Nephron progenitor cell (in vitro differentiated cells): ENCODE data around the gene GID8.
"Not testable (repeated sequence)": the region's sequence is repeated elsewhere in the genome, so short reads cannot be mapped to it uniquely, and the experiment has no call there.

Source experiments
- DNase-seq: peaks from one replicate; pipeline ENCODE4 v3.0.0; 2021
- H3K27ac Mint-ChIP-seq: 2 replicates; pipeline ENCODE4 v1.8.0; 2021; ENCODE audit warnings: mild to moderate bottlenecking, moderate library complexity, mixed read lengths
- H3K27me3 Mint-ChIP-seq: 2 replicates; pipeline ENCODE4 v1.8.0; 2021; ENCODE audit warnings: mild to moderate bottlenecking, low read depth, mixed read lengths; ENCODE audit not compliant: poor library complexity
- H3K36me3 Mint-ChIP-seq: 2 replicates; pipeline ENCODE4 v1.8.0; 2021; ENCODE audit warnings: low read depth, mixed read lengths
- H3K4me1 Mint-ChIP-seq: 2 replicates; pipeline ENCODE4 v1.8.0; 2021; ENCODE audit warnings: mixed read lengths
- H3K4me3 Mint-ChIP-seq: 2 replicates; pipeline ENCODE4 v1.8.0; 2021; ENCODE audit warnings: mild to moderate bottlenecking, moderate library complexity, mixed read lengths
- H3K9me3 Mint-ChIP-seq: 2 replicates; pipeline ENCODE4 v1.8.0; 2021; ENCODE audit warnings: mild to moderate bottlenecking, moderate library complexity, mixed read lengths
- CTCF ChIP-seq: fragments of 200-600 bp; sonication (generic); IDR thresholded peaks from 2 replicates; pipeline ENCODE4 v1.5.0; 2021; ENCODE audit warnings: antibody characterized with exemption

Gene GID8

DNA sequence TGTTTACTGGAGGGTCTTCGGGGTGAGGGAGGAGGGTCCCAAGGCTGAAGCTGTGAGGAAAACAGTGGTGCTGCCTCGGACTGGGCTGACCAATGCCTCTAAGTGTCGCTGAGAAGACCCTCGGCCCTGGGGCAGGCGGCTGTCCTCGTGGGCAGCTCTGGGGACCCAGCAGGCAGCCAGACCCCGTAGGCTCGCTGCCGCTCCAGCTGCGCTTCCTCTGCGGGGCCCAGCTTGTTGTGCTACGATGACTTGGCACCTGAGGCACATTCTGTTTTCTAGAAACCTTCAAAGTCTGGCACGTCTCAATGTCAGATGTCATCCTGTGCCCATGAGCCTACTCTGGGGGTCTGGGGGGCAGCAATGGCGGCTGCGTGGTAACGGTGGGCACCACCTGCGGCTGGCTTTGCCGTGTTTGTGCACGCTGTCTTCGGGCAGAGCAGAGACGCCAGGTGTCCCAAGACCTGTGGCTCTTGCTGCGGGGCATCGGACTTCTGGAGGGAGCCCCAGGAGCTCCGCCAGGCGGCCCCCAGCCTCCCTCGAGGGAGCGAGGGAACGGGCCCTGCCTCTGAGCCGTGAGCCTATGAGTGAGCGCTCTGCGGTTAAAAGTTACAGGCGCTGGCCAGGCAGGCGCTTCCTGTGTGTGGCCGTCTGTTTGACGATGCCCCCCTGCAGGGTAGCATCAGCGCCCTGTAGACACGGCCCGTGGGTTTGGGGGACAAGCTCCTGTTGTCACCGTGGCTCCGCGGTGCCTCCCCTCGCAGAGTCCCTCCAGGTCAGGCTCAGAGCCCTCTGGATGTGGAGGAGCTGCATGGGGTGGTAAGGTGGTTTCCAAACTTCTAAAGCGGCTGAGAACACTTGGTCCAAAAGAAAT lies 21.4 kb downstream of the GID8 start:
- no peak overlapping the region for H3K4me3 Mint-ChIP-seq
- H3K4me1 Mint-ChIP-seq: peaks cover 17% of the 10 kb centered on the region

DNA sequence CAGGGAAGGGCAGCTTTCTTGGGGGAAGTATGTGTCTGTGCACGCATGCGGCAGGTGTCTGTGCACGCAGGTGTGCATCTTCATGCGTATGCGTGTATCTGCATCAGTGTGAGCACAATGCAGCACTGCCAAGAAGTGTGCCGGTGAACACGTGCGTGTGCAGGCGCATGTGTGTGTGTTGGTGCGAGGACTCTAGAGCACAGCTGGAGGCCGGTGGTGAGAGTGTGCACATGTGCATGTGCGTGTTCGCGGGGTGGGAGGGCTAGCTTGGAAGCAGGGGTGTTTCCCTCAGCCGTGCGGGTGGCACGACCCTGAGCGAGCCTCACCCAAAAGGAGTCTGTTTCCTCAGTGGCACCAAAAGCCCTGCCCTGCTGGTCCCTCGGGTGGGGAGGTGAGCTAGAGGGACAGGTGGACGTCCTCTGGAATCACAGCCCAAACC lies 22.1 kb downstream of the GID8 start:
- H3K36me3 Mint-ChIP-seq: no peaks in the 10 kb centered on the region
- H3K27ac Mint-ChIP-seq: no peak overlapping the region
- peaks cover 2% of the 10 kb centered on the region for H3K27me3 Mint-ChIP-seq
- H3K4me1 Mint-ChIP-seq: peaks cover 13% of the 10 kb centered on the region
- no peaks in the 10 kb centered on the region for H3K9me3 Mint-ChIP-seq
- TF ChIP-seq CTCF: no peak
- DNase-seq: no peak
- no peak overlapping the region for H3K4me3 Mint-ChIP-seq

More for the DNA sequence above, 21.4 kb downstream of the GID8 start:
- Mint-ChIP-seq H3K9me3 (no peaks in the 10 kb centered on the region), H3K27ac (no peak overlapping the region), H3K27me3 (no peaks in the 10 kb centered on the region), H3K36me3 (no peaks in the 10 kb centered on the region)
- no peak for TF ChIP-seq CTCF
- DNase-seq: no peak

GRCh38 chr20:62960446-62961309 lies 22.7 kb downstream of the GID8 start:
- H3K4me3 Mint-ChIP-seq: not testable (repeated sequence)

DNA sequence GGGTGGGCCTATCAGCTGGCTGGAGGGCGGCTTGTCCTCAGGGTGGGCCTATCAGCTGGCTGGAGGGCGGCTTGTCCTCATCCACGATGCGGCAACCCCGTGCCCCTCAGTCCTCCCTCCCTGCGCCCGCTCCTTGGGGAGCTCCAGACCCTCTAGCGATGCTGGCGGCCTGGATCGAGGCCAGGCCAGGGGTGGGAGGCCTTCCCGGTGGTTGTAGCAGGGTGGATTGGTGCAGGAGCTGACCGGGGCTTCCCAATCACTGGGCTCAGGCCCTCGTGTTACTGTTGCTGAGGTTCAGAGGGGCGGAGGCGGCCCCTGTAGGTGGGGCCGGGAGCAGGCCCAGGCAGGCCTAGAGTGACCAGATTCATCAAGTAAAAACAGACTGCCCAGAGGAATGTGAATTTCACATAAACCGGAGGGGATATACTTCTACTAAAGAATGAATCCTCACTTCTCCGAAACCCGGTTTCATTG lies 23.4 kb downstream of the GID8 start:
- Mint-ChIP-seq H3K4me3 (no peak overlapping the region), H3K27ac (no peak overlapping the region), H3K4me1 (peaks cover 7% of the 10 kb centered on the region), H3K36me3 (no peaks in the 10 kb centered on the region), H3K9me3 (no peaks in the 10 kb centered on the region), H3K27me3 (peaks cover 4% of the 10 kb centered on the region)
- no peak for TF ChIP-seq CTCF
- no peak for DNase-seq

More at GRCh38 chr20:62960446-62961309, 22.7 kb downstream of the GID8 start:
- not testable (repeated sequence) for DNase-seq, H3K36me3 Mint-ChIP-seq, H3K27ac Mint-ChIP-seq, H3K27me3 Mint-ChIP-seq, H3K9me3 Mint-ChIP-seq
- H3K4me1 Mint-ChIP-seq: peaks cover 11% of the 10 kb centered on the region

- Mint-ChIP-seq H3K36me3 (no peaks in the 10 kb centered on the region), H3K4me3 (no peak overlapping the region), H3K4me1 (peaks cover 5% of the 10 kb centered on the region), H3K9me3 (no peaks in the 10 kb centered on the region), H3K27me3 (peaks cover 4% of the 10 kb centered on the region), H3K27ac (no peak overlapping the region)
- TF ChIP-seq CTCF: no peak
- no peak for DNase-seq
Observed at GRCh38 chr20:62961799-62962198, 23.9 kb downstream of the GID8 start.

DNA sequence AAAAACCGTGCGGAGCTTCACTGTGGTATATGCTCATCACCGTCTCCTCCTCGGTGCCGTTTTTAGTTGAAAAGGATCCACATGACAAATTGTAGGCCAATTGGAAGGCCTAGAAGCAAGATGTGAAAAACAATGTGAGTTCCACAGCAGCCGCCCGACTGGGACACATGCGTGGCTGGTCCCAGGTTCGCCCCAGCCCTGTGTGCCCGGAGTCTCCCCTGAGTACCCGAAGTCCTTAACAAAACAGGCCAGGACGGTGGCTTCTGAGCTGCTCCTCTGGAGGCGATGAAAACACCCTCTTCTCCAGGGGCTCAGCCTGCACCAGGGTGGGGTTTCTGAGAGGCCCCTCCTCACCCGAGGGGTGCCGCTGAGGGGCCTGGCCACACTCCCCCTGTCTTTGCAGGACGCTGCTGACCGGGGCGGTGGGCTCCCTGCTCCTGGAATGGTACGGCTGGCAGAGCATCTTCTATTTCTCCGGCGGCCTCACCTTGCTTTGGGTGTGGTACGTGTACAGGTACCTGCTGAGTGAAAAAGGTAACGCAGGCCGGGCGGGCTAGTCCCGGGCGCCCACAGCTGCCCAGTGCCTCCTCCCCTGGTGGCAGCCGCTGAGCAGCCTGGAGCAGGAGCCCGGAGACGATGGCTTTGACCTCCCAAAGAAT lies 24.4 kb downstream of the GID8 start:
- Mint-ChIP-seq H3K4me3 (no peak overlapping the region), H3K9me3 (no peaks in the 10 kb centered on the region), H3K36me3 (no peaks in the 10 kb centered on the region), H3K4me1 (peaks cover 5% of the 10 kb centered on the region), H3K27me3 (peaks cover 4% of the 10 kb centered on the region), H3K27ac (no peak overlapping the region)
- TF ChIP-seq CTCF: no peak
- no peak for DNase-seq
